Daoy (cell line): ENCODE data around the gene RPL13. TPM values are rescaled to one million over a fixed set of nuclear protein-coding genes. Genes with fewer than 3 reads are reported as not detected.

Source experiments
- DNase-seq: peaks from one replicate; pipeline ENCODE4 v3.0.0-alpha.2; 2015; ENCODE audit warnings: low read depth
- total RNA-seq: library from RNA; depleted of rRNA; stranded (reverse); fragments of >200 nt; shearing (Covaris generic); gene quantifications from 2 replicates; pipeline ENCODE4 v1.2.3, GENCODE V29; 2014

Gene RPL13
- total RNA-seq, 1 experiment from 2014 or later: 4,474 TPM

DNA sequence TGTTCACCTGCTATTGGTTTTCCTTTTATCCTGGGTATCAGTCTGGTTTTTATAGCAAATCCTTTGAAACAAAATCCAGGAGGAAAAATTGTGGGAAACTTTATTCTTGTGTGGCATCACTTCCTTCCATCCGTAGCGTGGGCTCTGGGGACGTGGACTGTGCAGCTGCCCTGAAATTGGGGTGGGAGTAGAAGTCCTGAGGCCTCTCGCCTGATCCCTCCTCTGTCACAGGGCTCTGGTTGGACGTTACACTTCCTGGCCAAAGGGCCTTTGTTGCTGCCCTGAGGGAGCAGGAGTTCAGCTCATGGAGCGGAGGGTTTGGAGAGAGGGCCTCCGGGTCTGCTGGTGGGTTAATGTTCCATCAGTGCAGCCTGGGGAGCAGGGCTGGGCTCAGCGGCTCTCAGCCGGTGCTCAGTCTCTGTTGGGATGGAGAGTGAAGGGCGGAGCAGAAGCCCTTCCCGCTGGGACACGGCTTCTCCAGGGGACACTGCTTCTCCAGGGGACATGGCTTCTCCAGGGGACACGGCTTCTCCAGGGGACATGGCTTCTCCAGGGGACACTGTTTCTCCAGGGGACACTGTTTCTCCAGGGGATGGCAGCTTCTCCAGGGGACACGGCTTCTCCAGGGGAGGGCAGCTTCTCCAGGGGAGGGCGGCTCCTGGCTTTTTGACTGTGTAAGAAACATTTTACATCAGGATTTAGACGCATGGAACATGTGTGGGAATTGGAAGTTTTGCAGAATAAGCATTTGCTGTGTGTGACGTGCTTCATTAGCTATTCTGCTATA, 15.2 kb upstream of the RPL13 start:
- no peak for DNase-seq

DNA sequence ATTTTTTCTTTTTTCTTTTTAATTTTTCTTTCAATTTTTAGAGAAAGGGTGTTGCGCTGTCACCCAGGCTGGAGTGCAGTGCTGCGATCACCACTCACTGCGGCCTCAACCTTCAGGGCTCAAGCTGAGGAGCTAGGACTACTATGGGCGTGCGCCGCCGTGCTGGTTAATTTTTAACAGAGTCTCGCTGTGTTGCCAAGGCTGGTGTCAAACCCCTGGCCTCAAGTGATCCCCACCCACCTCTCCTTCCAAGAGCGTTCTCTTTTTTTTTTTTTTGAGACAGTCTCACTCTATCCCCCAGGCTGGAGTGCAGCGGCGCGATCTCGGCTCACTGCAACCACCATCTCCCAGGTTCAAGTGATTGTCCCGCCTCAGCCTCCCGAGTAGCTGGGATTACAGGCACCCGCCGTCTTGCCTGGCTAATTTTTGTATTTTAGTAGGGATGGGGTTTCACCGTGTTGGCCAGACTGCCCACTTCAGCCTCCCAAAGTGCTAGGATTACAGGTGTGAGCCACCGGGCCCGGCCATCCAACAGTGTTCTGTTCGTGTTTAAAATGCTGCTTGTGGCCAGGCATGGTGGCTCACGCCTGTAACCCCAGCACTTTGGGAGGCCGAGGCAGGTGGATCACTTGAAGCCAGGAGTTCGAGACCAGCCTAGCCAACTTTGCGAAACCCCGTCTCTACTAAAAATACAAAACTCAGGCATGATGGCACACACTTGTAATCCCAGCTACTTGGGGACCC, 14.5 kb upstream of the RPL13 start:
- DNase-seq: no peak

DNA sequence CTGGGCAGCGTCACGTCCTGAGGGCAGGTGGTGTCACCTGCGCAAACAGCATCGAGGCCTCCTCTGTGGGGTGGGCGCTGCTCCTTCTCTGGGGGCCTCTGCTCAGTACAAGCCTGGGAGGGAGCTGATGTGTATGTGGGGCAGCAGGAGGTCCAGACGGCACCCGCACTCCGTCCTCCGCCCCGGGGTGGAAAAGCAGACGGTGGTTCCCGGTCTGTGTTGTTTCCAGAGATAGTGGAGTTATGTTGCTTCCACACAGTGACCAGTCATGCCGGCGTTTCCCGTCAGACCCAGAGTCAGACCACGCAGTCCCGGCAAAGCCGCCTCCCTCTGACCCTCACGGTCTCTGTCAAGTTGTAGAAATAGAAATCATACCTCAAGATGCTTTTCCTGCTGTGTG, 13.7 kb upstream of the RPL13 start:
- DNase-seq: no peak

DNA sequence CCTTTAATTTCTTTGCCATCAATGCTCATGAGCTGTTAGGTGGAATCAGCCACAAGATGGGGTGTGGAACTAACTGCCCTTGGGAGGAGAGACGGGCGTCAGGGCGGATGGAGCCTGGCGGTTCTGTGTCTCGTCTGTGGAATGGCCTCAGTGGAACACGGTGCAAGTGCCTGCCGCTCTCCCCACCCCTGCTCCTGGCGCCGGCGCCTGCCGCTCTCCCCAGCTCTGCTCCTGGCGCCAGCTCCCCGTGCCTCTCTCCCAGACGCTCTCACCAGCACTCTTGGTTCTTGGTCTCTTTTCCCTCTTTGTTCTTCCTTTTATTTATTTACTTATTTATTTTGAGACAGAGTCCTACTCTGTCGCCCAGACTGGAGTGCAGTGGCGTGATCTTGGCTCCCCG, 13.2 kb upstream of the RPL13 start:
- no peak for DNase-seq

DNA sequence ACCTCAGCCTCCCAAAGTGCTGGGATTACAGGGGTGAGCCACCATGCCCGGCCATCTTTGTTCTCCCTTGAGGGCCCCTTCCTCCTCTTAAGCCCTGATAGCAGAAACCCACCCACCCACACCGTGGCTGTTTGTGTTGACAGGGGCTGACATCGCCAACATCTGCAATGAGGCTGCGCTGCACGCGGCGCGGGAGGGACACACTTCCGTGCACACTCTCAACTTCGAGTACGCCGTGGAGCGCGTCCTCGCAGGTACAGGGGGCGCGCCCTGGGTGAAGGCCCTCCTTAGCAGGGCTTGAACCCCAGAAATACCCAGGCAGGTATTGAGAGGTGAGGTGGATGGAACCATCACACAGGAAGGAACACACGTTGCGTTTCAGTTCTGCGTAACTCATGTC, 12.6 kb upstream of the RPL13 start:
- no peak for DNase-seq

DNA sequence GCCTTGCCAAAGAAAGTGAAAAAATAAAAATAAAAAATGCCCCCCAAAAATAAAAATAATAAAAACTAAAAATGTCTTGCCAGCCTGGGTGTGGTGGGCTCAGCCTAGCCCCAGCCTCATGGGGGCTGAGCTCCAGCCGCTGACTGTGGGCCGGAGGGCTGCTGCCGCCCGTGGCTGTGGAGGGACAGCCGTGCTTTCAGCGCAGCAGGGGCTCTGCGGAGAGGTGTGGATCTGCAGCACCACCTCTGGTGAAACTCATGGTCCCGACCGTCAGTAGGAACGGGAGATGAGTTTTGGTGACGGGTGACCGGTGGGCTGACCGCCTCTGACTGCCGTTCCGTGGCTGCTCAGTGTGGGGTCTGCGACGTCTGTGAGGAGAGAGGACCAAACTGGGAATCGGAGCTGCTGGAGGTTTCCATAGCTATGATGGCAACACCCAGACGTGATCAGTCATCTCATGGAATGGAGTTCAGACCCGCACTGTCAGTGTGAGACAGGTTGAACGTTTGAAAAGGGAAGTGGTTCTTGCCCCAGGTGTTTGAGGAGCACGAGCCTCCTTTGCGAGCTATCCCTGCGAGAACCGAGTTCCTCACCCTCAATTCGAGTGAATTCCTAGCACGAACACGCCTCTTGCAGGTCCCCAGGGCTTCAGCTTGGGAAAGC, 12.0 kb upstream of the RPL13 start:
- DNase-seq: no peak

DNA sequence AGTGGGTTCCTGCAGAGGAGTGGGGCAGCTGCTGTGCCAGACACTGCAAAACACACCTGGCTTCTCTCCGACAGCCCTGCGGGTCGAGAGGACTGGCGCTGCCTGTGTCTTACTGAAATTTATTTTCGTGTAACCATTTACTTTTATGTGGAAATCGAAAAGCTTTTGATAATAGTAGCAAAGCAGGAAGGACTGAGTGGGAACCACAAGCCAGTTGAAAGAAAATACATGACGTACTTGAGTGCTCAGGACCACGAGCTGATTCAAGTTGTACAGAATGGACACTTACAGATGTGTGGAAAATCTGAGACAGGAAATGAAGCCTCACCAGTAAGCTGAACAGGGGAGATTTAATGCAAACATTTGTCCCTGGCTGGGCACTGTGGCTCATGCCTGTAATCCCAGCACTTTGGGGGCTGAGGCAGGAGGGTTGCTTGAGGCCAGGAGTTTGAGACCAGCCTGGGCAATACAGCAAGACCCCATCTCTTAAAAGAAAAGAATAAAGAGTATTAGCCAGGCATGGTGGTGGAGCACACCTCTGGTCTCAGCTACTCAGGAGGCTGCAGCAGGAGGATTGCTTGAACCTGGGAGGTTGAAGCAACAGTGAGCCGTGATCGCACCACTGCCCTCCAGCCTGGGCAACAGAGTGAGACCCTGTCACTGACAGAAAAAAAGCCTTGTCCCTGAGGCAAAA, 11.3 kb upstream of the RPL13 start:
- DNase-seq: no peak

DNA sequence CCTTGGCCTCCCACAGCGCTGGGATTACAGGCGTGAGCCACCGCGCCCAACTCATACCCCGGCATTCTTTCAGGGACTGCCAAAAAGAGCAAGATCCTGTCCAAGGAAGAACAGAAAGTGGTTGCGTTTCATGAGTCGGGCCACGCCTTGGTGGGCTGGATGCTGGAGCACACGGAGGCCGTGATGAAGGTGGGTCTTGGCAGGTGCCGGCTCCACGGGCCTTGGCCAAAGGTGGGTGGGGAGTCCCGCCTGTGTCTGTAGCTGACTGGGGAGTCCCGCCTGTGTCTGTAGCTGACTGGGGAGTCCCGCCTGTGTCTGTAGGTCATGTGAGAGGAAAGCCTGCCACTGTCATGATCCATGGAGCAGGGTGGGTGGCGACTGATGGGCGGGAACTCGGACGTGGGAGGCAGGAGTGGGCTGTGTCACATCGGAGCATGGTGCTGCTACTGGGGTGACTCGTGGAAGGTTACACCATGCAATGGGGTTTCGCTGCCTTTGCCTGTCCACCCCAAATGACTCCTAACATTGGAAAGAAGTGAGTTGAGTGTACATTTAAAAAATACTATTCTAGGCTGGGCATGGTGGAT, 10.0 kb upstream of the RPL13 start:
- DNase-seq: no peak

DNA sequence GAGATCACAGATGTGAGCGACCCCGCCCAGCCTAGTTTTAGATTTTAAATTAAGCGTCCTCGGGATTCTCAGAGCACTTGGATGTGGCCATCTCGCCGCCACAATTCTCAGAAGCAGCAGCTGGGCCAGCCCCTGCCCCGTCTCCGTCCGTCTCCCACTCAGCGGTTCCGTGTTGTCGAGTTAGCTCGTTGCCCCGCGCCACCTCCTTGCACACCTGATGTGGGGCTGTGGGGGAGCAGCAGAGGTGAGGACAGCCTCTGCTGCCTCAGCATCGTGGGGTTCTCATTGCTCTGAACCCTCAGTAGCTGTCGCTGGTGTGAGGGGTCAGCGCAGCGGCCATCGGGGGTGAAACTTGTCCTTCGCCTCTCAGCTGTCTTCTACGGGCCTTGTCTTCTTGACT, 8.2 kb upstream of the RPL13 start:
- DNase-seq: no peak

DNA sequence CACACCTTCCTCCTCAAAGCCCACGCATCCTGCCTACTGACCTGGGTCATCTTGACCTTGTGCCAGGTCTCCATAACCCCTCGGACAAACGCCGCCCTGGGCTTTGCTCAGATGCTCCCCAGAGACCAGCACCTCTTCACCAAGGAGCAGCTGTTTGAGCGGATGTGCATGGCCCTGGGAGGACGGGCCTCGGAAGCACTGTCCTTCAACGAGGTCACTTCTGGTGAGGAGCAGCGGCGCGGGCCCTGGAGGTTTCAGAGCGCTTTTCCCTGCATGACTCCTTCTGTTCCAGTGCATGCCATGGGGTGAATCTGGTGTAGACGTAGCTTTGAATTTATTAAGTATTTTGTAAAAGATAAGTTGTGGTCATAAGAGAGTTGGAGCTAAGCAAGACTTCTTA, 7.6 kb upstream of the RPL13 start:
- no peak for DNase-seq

DNA sequence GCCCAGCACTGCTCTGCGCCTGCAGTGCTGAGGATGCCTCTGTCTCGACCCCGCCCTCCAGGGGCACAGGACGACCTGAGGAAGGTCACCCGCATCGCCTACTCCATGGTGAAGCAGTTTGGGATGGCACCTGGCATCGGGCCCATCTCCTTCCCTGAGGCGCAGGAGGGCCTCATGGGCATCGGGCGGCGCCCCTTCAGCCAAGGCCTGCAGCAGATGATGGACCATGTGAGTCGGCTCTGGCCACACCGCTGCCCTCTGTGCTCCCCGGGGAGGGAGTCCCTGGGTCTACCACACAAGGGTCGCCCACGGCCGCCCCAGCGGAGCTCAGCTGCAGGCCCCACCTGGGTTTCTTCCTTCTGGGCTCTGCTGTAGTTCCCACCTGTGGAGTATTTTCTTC, 6.7 kb upstream of the RPL13 start:
- no peak for DNase-seq

DNA sequence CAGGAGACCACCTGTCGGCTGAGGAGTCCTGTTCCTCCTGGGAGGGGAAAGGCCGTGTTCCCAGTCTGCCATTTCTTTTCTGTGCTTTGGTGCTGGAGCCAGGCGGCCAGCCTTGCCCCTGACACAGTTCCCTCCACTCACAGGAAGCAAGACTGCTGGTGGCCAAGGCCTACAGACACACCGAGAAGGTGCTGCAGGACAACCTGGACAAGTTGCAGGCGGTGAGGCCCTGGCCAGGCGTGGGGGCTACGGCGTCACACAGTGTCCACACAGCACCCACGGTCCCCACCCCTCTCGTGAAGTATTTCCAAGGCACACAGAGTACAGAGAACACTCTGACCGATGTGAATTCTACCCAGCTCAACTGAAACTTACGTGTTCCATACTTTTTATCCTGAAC, 6.1 kb upstream of the RPL13 start:
- DNase-seq: no peak

DNA sequence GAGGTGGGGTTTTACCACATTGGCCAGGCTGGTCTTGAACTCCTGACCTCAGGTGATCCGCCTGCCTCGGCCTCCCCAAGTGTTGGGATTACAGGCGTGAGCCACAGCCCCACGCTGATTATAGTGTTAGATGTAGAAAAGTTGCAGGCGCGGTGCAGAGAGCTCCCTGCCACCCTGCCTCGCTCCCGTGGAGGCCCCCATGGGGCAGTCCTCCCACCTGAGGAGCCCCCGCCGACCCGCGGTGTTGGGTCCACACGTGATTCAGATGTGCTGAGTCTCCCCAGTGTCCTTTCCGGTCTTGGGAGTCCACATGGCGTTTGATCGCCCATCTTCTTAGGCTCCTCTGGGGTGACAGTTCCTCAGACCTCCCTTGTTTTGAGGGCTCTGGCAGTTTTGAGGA, 5.2 kb upstream of the RPL13 start:
- no peak for DNase-seq

DNA sequence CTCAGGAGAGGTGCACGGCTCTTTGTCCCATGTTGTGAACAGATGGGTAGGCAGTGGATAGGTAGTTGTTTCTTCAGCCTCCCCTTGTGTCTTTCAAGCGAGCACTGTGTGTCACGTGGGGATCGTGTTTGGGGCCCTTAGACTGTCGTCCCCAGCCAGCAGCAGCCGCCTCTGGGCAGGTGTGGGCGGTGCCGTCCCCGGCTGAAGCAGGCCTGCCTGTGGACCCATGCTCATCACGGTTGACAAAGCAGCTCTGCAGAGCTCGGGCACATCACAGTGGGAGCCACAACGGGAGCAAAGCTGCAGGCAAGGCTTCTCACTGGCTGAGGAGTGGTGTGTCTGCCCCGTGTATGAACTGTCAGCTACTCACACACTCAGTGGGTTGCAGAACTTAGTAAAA, 4.7 kb upstream of the RPL13 start:
- no peak for DNase-seq

DNA sequence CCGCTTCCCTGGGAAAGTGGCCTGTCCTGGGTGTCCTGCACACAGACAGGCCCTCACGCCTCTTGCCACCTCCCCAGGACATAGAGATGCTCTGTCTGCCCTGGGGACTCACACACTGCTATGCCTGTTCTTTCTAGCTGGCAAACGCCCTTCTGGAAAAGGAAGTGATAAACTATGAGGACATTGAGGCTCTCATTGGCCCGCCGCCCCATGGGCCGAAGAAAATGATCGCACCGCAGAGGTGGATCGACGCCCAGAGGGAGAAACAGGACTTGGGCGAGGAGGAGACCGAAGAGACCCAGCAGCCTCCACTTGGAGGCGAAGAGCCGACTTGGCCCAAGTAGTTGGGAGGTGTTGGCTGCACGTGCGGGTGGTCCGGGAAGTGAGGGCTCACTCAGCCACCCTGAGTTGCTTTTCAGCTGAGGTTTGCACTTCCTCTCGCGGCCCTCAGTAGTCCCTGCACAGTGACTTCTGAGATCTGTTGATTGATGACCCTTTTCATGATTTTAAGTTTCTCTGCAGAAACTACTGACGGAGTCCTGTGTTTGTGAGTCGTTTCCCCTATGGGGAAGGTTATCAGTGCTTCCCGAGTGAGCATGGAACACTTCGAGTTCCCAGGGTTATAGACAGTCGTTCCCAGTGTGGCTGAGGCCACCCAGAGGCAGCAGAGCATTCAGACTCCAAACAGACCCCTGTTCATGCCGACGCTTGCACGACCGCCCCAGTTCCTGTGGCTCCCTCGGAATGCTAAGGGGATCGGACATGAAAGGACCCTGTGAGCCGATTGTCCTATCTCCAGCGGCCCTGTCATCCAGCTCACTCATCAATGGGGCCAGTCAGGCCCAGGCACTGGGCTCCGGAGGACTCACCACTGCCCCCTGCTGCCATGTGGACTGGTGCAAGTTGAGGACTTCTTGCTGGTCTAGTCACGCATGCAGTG, 3.5 kb upstream of the RPL13 start:
- peak; percentile 60 for DNase-seq

DNA sequence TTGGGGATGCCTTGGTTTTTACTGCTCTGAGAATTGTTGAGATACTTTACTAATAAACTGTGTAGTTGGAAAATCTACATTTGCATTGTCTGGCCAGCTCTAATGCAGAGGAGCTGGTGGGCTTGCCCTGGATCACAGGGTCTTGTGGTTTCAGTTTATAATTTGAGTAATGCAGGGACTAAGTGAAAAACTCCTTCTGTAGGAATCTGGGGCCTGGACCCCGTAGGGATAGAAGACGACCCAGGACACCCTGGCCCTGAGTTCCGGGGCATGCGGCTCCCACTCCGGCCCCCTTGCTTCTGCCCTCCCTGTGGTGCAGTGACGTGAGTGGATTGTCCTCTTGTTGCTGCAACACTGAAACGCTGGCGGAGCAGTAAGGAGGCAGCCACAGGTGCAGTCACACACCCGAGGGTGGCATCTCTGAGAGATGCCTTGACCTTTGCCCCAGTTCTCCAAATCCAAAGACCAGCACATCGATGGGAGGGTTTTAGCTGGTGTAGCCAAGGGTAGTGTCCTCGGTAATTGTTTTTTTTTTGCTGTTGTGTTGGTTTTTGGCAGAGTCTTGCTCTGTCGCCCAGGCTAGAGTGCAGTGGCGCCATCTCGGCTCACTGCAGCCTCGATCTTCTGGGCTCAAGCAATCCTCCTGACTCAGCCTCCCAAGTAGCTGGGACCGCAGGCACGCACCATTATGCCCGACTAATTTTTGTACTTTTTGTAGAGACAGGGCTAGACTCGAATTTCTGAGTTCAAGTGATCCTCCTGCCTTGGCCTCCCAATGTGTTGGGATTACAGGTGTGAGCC, 2.6 kb upstream of the RPL13 start:
- no peak for DNase-seq

DNA sequence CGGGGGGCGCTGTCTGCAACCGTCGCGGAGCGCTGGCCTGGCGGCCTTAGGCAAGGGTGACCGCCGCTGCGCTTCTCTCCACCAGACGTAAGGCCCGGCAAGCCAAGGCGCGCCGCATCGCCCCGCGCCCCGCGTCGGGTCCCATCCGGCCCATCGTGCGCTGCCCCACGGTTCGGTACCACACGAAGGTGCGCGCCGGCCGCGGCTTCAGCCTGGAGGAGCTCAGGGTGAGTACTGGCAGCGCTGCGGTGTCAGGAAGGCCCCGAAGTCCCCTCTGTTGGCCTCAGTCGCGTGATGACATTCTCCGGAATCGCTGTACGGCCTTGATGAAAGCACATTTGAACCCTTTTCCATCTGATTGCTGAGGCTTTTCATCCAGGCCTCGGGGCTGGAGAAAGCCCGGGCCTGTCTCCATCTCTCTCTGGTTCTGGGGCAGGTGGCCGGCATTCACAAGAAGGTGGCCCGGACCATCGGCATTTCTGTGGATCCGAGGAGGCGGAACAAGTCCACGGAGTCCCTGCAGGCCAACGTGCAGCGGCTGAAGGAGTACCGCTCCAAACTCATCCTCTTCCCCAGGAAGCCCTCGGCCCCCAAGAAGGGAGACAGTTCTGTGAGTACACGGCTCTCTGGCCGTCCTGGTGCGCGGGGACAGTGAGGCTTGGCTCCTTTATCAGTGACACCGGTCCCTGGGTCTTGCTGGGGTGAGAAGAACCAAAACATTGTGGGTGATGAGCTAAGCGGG, 831 bp downstream of the RPL13 start:
- DNase-seq: no peak

DNA sequence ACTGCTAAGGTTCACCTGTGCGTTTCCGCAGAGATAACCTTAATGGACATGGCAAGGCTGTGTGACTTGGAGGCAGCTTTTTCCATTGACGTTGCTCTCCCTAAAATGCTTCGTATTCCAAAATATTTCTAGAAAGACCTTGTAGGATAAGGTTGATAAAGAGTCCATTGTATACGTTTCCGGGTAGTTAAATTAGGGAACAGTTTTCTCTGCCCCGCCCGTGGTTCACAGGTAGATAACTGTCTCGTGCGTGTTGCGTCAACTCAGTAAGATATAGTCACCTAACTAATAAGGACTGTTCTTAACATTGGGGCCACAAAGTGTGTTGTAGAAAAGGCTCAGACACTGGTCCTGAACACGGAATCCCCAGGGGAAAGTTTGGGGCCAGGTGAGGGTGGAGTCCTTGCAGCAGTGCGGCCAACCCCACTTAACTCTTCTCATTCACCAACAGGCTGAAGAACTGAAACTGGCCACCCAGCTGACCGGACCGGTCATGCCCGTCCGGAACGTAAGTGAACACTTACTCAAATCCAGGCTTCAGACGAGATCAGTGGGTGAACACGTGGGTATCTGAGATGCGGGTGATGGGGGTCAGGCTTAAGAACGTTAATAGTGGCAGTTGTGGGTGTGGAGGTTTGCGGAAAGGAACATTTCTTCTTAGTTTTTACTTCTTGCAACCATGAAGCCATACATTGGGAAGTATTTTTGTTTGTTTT, 1.6 kb downstream of the RPL13 start:
- DNase-seq: no peak

DNA sequence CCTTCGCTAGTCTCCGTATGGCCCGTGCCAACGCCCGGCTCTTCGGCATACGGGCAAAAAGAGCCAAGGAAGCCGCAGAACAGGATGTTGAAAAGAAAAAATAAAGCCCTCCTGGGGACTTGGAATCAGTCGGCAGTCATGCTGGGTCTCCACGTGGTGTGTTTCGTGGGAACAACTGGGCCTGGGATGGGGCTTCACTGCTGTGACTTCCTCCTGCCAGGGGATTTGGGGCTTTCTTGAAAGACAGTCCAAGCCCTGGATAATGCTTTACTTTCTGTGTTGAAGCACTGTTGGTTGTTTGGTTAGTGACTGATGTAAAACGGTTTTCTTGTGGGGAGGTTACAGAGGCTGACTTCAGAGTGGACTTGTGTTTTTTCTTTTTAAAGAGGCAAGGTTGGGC, 2.5 kb downstream of the RPL13 start:
- DNase-seq: no peak
